ENCODE results near the gene DZIP1L. TPM values are rescaled to one million over a fixed set of nuclear protein-coding genes. Genes with fewer than 3 reads are reported as not detected.

The DZIP1L gene
- total RNA-seq, 1 experiment from 2014 or later: 10.4 TPM

DNA sequence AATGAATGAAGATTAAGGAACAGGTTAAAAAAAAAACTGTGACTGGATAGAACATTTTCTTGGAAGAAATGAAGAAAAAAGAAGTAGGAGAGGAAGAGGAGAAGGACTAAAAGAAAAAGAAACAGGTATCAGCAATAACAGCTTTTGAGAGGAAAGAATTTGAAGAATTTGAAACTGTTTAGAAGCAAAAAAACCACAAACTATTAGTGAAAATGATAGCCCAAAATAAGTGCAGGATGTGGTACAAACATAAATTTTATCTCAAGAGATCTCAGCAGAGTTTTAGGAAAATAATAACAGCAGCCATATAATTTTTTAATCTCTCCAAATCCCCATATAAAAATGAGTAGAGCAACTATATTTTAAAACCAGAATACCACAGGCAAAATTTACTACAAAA lies 25.5 kb upstream of the DZIP1L start:
- H2BK20ac ChIP-seq (ENCODE audit: low read depth, low read length, poor library complexity, severe bottlenecking): no peak overlapping the region
- no peak overlapping the region for H3K4me2 ChIP-seq (ENCODE audit: insufficient read depth, insufficient read length, low read length)
- no peak overlapping the region for H3K56ac ChIP-seq (ENCODE audit: insufficient read length, low read depth, low read length)
- no peaks in the 10 kb centered on the region for H3K27me3 ChIP-seq (ENCODE audit: insufficient read depth, low read length)
- H3K79me2 ChIP-seq (ENCODE audit: insufficient read depth, low read length): no peaks in the 10 kb centered on the region
- H3K9ac ChIP-seq (ENCODE audit: extremely low read depth, insufficient read length, low read length): no peak overlapping the region
- no peak overlapping the region for H2BK5ac ChIP-seq (ENCODE audit: insufficient read length, low read length)
- H3K27me3 Mint-ChIP-seq (ENCODE audit: low read depth): peaks cover 3% of the 10 kb centered on the region; the same call in 1 of the 2 replicates
- H3K36me3 Mint-ChIP-seq (ENCODE audit: insufficient read depth in 1 of 3, low read depth in 3 of 3): no peaks in the 10 kb centered on the region; a peak in 1 of 7 replicates
- H2AFZ ChIP-seq (ENCODE audit: low read length): no peak overlapping the region
- H3K9me3 Mint-ChIP-seq: peaks cover 0 to 3% of the 10 kb centered on the region in 2 experiments; a peak in 1 of 5 replicates
- no peaks in the 10 kb centered on the region for H3K23me2 ChIP-seq (ENCODE audit: insufficient read length, low read depth, low read length, poor library complexity, severe bottlenecking)
- no peak overlapping the region for H2BK15ac ChIP-seq (ENCODE audit: low read depth, low read length)
- no peaks in the 10 kb centered on the region for H3K79me1 ChIP-seq (ENCODE audit: insufficient read depth, low read depth, low read length, poor library complexity, severe bottlenecking)
- no peak overlapping the region for H2AK5ac ChIP-seq (ENCODE audit: insufficient read length, low read length)
- no peak overlapping the region for H4K91ac ChIP-seq (ENCODE audit: insufficient read length, low read depth, low read length)
- no peak overlapping the region for H3K4ac ChIP-seq (ENCODE audit: low read depth, low read length)
- H3K4me1 ChIP-seq (ENCODE audit: insufficient read depth, low read length): no peaks in the 10 kb centered on the region
- DNase-seq: no peak
- no peak overlapping the region for H3K14ac ChIP-seq (ENCODE audit: insufficient read depth, low read length)
- no peak overlapping the region for H3K4me3 Mint-ChIP-seq
- no peaks in the 10 kb centered on the region for H3K9me3 ChIP-seq (ENCODE audit: control insufficient read depth, low read depth, low read length)
- TF ChIP-seq, protein P1, sequence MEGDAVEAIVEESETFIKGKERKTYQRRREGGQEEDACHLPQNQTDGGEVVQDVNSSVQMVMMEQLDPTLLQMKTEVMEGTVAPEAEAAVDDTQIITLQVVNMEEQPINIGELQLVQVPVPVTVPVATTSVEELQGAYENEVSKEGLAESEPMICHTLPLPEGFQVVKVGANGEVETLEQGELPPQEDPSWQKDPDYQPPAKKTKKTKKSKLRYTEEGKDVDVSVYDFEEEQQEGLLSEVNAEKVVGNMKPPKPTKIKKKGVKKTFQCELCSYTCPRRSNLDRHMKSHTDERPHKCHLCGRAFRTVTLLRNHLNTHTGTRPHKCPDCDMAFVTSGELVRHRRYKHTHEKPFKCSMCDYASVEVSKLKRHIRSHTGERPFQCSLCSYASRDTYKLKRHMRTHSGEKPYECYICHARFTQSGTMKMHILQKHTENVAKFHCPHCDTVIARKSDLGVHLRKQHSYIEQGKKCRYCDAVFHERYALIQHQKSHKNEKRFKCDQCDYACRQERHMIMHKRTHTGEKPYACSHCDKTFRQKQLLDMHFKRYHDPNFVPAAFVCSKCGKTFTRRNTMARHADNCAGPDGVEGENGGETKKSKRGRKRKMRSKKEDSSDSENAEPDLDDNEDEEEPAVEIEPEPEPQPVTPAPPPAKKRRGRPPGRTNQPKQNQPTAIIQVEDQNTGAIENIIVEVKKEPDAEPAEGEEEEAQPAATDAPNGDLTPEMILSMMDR (conservative IDR thresholded peaks at IDR 0.05): no peak
- no peak overlapping the region for H2BK120ac ChIP-seq (ENCODE audit: low read depth, low read length, poor library complexity, severe bottlenecking)
- no peak overlapping the region for H4K8ac ChIP-seq (replicated peaks; ENCODE audit: insufficient read length, low read depth, low read length)
- no peak overlapping the region for H3K23ac ChIP-seq (ENCODE audit: insufficient read length, low read depth, low read length)
- H2BK12ac ChIP-seq (ENCODE audit: insufficient read length, low read depth, low read length): no peak overlapping the region
- no peak overlapping the region for H3K18ac ChIP-seq (ENCODE audit: insufficient read length, low read depth, low read length)
- H3T11ph ChIP-seq (ENCODE audit: low read length): no peak overlapping the region
- H3K4me1 Mint-ChIP-seq: peaks cover 2 to 4% of the 10 kb centered on the region in 2 experiments; a peak in 3 of 4 replicates
- no peak overlapping the region for H4K5ac ChIP-seq (ENCODE audit: insufficient read length, low read depth, low read length)
- no peak overlapping the region for H3K27ac Mint-ChIP-seq
- H3K27ac ChIP-seq (ENCODE audit: insufficient read length, low read depth, low read length): no peak overlapping the region
- no peaks in the 10 kb centered on the region for H4K20me1 ChIP-seq (ENCODE audit: control insufficient read depth, insufficient read depth, insufficient read length)
